ENCODE measurements around the gene ADCYAP1R1.

Gene ADCYAP1R1

GRCh38 chr7:31051598-31052486 is at the start of gene ADCYAP1R1:
ADCYAP1R1 (plus strand) TSS chr7:31052308; CDS start chr7:31063265, 10,957 bp downstream.
- no peak for DNase-seq

GRCh38 chr7:31003097-31003496 is 49.0 kb upstream of the ADCYAP1R1 start:
- no peak for DNase-seq

- no peak for DNase-seq
Measured at GRCh38 chr7:31003721-31004120, 48.4 kb upstream of the ADCYAP1R1 start.

GRCh38 chr7:31004393-31004792 is 47.7 kb upstream of the ADCYAP1R1 start:
- no peak for DNase-seq

GRCh38 chr7:31006857-31007256 is 45.3 kb upstream of the ADCYAP1R1 start:
- no peak for DNase-seq

- DNase-seq, result no peak
Measured at GRCh38 chr7:31007634-31008033, 44.5 kb upstream of the ADCYAP1R1 start.

GRCh38 chr7:31014826-31015225 is 37.3 kb upstream of the ADCYAP1R1 start:
- DNase-seq, result no peak

- no peak for DNase-seq
Measured at GRCh38 chr7:31017032-31017675, 35.0 kb upstream of the ADCYAP1R1 start.

GRCh38 chr7:31017721-31018120 is 34.4 kb upstream of the ADCYAP1R1 start:
- no peak for DNase-seq

- DNase-seq, result no peak
Measured at GRCh38 chr7:31019509-31019908, 32.6 kb upstream of the ADCYAP1R1 start.

GRCh38 chr7:31020161-31020560 is 31.9 kb upstream of the ADCYAP1R1 start:
- DNase-seq, result no peak

- no peak for DNase-seq
Measured at GRCh38 chr7:31020652-31021051, 31.5 kb upstream of the ADCYAP1R1 start.

- DNase-seq, result no peak
Measured at GRCh38 chr7:31022117-31022516, 30.0 kb upstream of the ADCYAP1R1 start.

- DNase-seq, result no peak
Measured at GRCh38 chr7:31022726-31023125, 29.4 kb upstream of the ADCYAP1R1 start.

GRCh38 chr7:31023877-31024276 is 28.2 kb upstream of the ADCYAP1R1 start:
- DNase-seq, result no peak

- DNase-seq, result no peak
Measured at GRCh38 chr7:31027161-31027965, 24.7 kb upstream of the ADCYAP1R1 start.

GRCh38 chr7:31028006-31028405 is 24.1 kb upstream of the ADCYAP1R1 start:
- DNase-seq, result no peak

- no peak for DNase-seq
Measured at GRCh38 chr7:31028417-31028992, 23.6 kb upstream of the ADCYAP1R1 start.

- no peak for DNase-seq
Measured at GRCh38 chr7:31029251-31030042, 22.7 kb upstream of the ADCYAP1R1 start.

- DNase-seq, result no peak
Measured at GRCh38 chr7:31033674-31034300, 18.3 kb upstream of the ADCYAP1R1 start.

- DNase-seq, result no peak
Measured at GRCh38 chr7:31036924-31037323, 15.2 kb upstream of the ADCYAP1R1 start.

- no peak for DNase-seq
Measured at GRCh38 chr7:31043051-31043471, 9.0 kb upstream of the ADCYAP1R1 start.

All from stimulated activated CD4-positive, alpha-beta T cell treated with anti-CD3 and anti-CD28 coated beads, Interleukin-2, amount 100 ng/mL, for 48 hours (primary cell).